Measurements from ENCODE around the gene SLC35F4. TPM values are rescaled to one million over a fixed set of nuclear protein-coding genes. Genes with fewer than 3 reads are reported as not detected.

SLC35F4 gene
- total RNA-seq, 6 experiments from 2014 or later = not detected

DNA sequence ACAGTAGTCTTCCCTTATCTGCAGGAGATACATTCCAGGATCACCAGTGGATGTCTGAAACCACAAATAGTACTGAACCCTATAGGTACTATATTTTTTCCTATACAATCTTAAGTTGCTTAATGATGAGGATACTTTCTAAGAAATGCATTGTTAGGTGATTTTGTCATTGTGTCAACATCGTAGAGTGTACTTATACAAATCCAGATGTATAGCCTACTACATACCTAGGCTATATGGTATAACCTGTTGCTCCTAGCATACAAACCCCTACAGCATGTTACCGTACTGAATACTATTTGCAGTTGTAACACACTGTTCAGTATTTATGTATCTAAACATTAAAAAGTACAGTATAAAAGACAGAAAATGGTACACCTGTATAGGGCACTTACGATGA is 165.9 kb downstream of the SLC35F4 start:
- DNase-seq = no peak
- Mint-ChIP-seq H3K27me3 (ENCODE audit: insufficient read depth) (no peaks in the 10 kb centered on the region), H3K27ac (no peak overlapping the region), H3K9me3 (peaks cover 10% of the 10 kb centered on the region; the same call in 1 of the 2 replicates), H3K4me3 (no peak overlapping the region), H3K4me1 (ENCODE audit: low read depth) (no peaks in the 10 kb centered on the region), H3K36me3 (ENCODE audit: low read depth) (no peaks in the 10 kb centered on the region)
- TF ChIP-seq, protein P1, sequence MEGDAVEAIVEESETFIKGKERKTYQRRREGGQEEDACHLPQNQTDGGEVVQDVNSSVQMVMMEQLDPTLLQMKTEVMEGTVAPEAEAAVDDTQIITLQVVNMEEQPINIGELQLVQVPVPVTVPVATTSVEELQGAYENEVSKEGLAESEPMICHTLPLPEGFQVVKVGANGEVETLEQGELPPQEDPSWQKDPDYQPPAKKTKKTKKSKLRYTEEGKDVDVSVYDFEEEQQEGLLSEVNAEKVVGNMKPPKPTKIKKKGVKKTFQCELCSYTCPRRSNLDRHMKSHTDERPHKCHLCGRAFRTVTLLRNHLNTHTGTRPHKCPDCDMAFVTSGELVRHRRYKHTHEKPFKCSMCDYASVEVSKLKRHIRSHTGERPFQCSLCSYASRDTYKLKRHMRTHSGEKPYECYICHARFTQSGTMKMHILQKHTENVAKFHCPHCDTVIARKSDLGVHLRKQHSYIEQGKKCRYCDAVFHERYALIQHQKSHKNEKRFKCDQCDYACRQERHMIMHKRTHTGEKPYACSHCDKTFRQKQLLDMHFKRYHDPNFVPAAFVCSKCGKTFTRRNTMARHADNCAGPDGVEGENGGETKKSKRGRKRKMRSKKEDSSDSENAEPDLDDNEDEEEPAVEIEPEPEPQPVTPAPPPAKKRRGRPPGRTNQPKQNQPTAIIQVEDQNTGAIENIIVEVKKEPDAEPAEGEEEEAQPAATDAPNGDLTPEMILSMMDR (IDR thresholded peaks at IDR 0.05) = no peak

DNA sequence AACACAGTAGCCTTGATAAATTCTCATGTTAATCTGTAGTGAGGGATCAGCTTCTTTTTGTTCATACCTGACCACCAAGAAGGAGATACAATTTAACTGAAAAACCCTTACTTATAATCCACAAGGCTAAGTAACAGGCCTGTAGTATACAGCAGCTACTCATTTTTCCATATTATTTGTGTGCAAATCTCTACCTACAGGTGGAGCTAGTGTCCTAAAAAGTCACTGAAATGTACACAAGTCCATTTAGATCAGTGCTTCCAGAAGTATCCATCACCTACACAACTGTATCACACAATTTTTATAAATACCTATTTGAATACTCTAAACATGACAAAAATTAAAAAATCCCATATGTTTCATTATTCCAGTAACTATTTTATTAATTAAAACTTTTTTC is 173.2 kb downstream of the SLC35F4 start:
- Mint-ChIP-seq H3K9me3 (no peaks in the 10 kb centered on the region; the same call in 1 of the 2 replicates), H3K27ac (no peak overlapping the region), H3K4me3 (no peak overlapping the region), H3K27me3 (ENCODE audit: insufficient read depth) (no peaks in the 10 kb centered on the region), H3K4me1 (ENCODE audit: low read depth) (no peaks in the 10 kb centered on the region), H3K36me3 (ENCODE audit: low read depth) (no peaks in the 10 kb centered on the region)
- TF ChIP-seq, protein P1 (IDR thresholded peaks at IDR 0.05) = peak; percentile 71
- peak; percentile 43 for DNase-seq

DNA sequence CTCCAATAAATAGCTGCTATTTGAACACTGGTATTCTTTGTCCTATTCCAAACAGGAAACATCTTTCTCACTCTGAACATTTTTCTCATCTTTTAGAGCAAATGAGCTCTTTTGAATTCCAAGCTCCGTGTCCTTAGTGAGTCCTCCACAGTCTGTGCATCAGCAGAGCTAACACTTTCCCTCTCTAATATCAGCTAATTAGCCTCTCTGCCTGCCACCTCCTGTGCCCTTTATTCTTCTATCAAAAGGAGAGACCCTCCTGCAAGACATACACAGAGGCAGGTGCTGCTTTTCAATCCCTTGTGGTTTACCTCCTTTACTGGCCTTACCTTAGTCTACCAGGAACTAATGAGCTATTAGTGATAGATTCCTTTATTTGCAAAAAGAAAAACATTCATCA is 178.5 kb downstream of the SLC35F4 start:
- Mint-ChIP-seq H3K27ac (no peak overlapping the region), H3K9me3 (peaks cover 5% of the 10 kb centered on the region), H3K27me3 (ENCODE audit: insufficient read depth) (peaks cover 3% of the 10 kb centered on the region; the same call in 1 of the 2 replicates), H3K4me3 (no peak overlapping the region), H3K4me1 (ENCODE audit: low read depth) (no peaks in the 10 kb centered on the region), H3K36me3 (ENCODE audit: low read depth) (no peaks in the 10 kb centered on the region)
- DNase-seq = no peak
- TF ChIP-seq, protein P1 (IDR thresholded peaks at IDR 0.05) = no peak

DNA sequence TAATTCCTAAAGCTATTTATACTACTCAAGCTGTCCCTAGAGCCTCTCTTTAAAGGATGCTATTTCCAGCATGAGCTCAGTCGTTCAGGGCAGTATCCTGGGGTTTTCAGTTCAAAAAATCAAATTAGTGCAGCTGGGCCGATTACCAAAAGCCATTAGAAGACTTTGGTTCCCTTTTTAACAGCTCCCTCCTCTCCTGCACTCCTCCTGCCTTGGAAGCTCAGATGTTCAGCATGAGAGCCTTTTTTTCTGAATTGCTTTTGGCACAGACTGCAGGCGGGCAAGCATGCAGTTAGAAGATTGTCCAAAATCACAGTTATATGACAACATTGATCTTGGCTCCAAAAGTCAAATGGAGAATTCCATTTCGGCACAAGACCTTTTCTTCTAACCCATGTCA is 179.6 kb downstream of the SLC35F4 start:
- Mint-ChIP-seq H3K4me3 (no peak overlapping the region), H3K27ac (no peak overlapping the region), H3K4me1 (ENCODE audit: low read depth) (no peaks in the 10 kb centered on the region), H3K9me3 (peaks cover 12% of the 10 kb centered on the region), H3K27me3 (ENCODE audit: insufficient read depth) (peaks cover 3% of the 10 kb centered on the region; the same call in 1 of the 2 replicates), H3K36me3 (ENCODE audit: low read depth) (no peaks in the 10 kb centered on the region)
- TF ChIP-seq, protein P1 (IDR thresholded peaks at IDR 0.05) = no peak
- DNase-seq = no peak

DNA sequence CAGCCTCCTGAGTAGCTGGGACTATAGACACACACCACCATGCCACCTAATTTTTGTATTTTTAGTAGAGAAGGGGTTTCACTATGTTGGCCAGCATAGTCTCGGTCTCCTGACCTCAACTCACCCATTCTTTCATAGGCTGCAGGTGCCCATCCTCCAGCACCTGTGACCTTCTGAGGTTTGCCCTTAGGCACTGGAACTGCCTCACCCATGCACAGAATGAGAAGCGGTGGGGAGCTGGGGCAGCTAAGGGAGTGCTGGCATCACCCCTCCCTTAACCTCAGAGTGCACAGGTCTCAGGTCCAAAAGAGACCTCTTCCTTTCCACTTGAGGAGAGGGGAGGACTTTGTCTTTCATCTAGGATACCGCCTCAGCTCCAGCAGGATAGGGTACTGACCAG is 194.9 kb downstream of the SLC35F4 start:
- H3K27me3 Mint-ChIP-seq (ENCODE audit: insufficient read depth) = no peaks in the 10 kb centered on the region
- H3K4me1 Mint-ChIP-seq (ENCODE audit: low read depth) = no peaks in the 10 kb centered on the region
- H3K36me3 Mint-ChIP-seq (ENCODE audit: low read depth) = no peaks in the 10 kb centered on the region
- peaks cover 32% of the 10 kb centered on the region for H3K9me3 Mint-ChIP-seq
- no peak for DNase-seq
- H3K4me3 Mint-ChIP-seq = no peak overlapping the region
- H3K27ac Mint-ChIP-seq = no peak overlapping the region
- TF ChIP-seq, protein P1 (IDR thresholded peaks at IDR 0.05) = no peak

DNA sequence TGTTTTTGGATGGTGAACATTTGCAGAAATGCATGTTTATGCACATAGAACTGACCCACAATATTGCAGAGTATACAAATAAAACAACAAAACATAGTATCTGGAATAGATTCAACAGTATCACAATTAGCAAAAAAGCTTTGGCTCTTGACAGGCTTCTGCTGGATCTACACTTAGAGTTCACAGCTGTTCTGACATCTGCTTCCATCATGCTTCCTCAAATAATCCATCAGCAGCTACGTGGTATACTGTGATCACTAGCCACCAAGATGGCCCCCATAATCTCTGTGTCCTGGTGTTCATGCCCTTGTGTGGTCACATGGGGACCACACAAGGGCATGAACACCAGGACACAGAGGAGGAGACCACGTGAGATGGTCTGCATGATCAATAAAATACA is 205.7 kb downstream of the SLC35F4 start:
- H3K9me3 Mint-ChIP-seq = peaks cover 42% of the 10 kb centered on the region
- no peaks in the 10 kb centered on the region for H3K4me1 Mint-ChIP-seq (ENCODE audit: low read depth)
- H3K4me3 Mint-ChIP-seq = no peak overlapping the region
- no peak overlapping the region for H3K27ac Mint-ChIP-seq
- no peaks in the 10 kb centered on the region for H3K36me3 Mint-ChIP-seq (ENCODE audit: low read depth)
- no peaks in the 10 kb centered on the region for H3K27me3 Mint-ChIP-seq (ENCODE audit: insufficient read depth)
- DNase-seq = no peak
- TF ChIP-seq, protein P1 (IDR thresholded peaks at IDR 0.05) = no peak
